GM21367 (cell line): ENCODE results near the gene NADK.

Experiments
- ATAC-seq: cut with Tn5 transposase; IDR thresholded peaks from one replicate; pipeline ENCODE4 v1.9.1; 2021; ENCODE audit not compliant: unreplicated experiment

Gene NADK

GRCh38 chr1:1786836-1787605 lies 8.8 kb upstream of the NADK start:
- ATAC-seq, result no peak

- no peak for ATAC-seq
These were observed 7.4 kb upstream of the NADK start for GRCh38 chr1:1785666-1786065.

GRCh38 chr1:1784933-1785332 lies 6.7 kb upstream of the NADK start:
- ATAC-seq, result no peak

GRCh38 chr1:1783320-1783719 lies 5.0 kb upstream of the NADK start:
- no peak for ATAC-seq

DNA sequence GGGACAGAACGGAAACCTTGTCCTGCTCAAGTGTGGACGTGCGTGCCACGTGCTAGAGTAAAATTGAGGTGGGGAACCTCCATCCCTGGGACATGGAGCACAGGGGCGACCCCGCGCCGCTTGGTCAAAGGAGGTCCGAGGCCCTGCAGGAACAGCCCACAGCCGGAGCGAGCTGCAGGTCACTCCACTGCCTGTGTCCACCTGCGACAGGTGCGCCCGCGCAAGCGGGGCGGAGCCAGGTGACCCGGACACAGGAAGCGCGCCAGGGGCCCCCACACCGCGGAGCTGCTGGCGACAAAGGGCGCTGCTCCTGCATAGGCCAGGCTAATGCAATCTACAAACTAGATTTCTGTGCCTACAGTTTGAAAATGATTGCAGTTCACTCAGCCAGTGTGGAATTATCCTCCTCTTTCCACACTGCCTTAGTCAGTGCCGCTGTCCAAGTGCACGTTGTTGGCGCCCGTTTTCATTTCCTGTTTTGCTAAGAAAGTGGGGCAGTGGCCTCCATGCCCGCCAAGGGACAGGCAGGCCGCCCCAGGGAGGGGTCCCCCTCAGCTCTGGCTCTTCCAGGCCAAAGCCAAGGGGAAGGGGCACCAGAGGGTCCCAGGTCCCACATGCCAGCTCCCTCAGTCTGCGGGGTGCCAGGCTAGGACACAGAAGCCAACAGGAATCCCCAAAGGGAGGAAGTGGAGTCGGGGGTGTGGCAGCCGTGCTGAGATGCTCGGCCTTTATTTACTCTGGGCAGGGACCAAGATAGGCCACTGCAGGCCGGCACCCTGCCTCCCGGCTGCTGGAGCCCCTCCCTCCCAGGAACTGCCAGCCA lies 4.3 kb upstream of the NADK start:
- ATAC-seq, result no peak

- ATAC-seq, result no peak
These were observed 3.2 kb upstream of the NADK start for GRCh38 chr1:1781526-1781903.

- no peak for ATAC-seq
These were observed 2.6 kb upstream of the NADK start for GRCh38 chr1:1780598-1781525.

DNA sequence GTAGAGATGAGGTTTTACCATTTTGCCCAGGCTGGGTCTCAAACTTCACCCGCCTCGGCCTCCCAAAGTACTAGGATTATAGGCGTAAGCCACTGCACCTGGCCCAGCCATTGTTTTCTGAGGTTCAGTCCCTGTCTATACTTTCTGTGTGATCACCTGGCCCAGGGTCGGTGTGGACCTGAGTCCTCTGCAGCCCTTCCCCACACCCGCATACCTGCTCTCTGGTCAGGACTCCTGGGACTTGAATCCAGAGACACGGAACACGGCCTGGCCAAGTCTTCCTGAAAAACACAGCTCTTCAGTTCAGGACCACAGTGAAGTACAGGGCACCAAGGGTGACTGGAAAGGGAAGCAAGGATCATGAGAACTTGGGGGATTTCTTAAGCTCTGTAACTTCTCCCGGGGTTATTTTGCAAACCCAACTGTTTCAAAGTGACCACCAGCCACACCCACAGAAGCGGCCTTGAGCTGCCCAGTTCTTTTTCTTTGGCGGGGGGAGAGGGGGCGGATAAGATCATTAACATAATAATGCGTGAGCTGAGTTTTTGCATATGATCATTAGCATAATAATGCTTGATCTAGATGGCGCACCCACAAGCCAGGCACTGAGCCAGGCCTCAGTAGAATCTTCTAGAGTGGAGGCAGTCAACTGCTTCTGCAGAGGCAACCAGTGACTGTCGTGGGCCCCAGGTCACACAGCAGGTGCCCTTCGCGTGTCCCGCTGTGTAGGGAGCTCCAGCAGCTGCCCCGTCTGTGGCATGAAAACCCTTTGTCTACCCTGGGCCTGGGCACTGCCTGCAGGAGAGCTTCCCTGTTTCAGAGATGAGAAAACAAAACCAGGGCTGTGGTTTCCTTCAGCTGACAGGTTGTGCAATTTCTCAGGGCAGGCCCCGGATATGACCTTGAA lies 1.7 kb upstream of the NADK start:
- ATAC-seq, result peak; percentile 26

DNA sequence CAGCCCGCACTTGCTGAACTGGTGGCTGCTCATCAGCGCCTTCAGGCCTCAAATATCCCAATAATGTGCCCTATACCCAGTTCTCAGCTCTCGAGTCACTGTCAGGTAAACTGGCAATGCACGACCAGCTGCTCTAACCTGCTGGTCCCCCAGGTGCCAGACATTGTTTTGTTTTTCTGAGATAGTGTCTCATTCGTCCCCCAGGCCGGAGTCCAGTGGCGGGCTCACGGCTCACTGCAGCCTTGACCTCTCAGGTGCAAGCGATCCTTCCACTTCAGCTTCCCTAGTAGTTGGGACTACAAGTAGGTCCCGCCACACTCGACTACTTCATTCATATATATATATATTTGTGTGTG lies 1.0 kb upstream of the NADK start:
- ATAC-seq, result no peak

GRCh38 chr1:1778663-1779319 lies 521 bp upstream of the NADK start:
- ATAC-seq, result peak; percentile 54

DNA sequence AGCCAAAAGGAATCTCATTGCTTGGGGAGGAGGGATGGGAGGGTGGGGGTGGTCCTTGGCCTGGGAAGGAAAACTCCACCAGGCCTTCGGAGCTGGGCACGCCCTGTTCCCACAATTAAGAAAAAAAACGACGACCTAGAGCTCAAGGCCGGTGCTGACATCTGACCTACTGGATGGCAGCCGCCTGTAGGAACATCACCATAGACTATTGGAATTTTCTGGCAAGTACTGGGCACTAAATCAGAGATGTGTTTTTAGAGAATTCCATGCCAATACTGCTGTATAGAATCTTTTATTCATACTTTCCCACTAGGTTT lies 729 bp downstream of the NADK start:
- ATAC-seq, result no peak

- no peak for ATAC-seq
These were observed 1.3 kb downstream of the NADK start for GRCh38 chr1:1776672-1777582.

DNA sequence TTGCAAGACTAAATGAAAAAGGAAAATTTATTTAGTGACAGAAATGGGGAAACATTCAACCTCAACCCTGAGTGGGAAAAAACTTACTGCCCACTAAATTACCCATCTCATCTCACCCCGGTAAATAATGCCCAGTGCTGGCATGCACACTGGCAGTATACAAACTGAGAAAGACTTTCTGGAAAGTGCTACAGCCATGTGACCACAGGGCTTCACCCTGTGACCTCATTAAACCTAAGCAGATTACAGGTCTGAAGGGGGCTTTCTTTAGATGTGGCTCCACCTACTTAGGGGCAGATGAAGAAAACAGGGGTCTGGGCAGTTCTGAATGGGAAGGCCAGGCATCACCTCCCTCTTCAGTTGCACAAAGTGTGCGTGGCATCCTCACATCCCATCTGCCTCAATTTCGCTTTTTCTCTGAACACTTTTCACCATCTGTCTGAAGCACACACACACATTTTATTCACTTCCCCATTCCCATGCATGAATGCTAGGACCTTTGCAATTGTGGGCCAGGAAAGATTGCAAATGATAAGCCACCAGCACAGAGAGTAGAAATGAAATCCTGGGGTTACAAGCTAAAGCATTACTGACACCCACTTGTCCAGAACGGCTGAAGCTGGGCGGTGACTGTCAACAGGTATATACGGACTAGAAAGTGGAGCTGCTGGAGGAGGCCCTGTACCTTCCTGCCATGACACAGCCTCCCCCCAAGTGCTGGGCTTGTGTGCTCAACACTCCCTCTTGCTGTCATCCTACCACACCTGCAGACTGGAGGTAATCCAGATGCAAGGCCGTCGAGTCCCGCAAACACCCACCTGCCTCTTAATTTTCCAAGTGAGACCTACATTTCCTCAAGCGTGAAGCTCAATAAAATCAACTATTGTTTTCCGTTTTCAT lies 2.7 kb downstream of the NADK start:
- no peak for ATAC-seq

DNA sequence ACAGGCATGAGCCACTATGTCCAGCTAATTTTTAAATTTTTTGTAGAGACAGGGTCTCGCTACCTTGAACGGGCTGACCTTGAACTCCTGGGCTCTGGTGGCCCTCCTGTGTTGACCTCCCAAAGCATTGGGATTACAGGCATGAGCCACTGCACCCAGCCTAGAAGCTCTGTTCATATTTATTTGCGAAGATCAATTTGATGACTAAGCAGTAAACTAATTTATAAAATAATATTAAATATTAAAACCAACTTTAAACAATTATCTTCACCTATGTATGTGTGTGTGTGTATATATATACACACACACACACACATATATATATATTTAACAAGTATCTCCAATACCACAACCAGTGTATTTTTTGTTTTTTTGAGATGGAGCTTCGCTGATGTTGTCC lies 4.4 kb downstream of the NADK start:
- ATAC-seq, result no peak

- no peak for ATAC-seq
These were observed 7.2 kb downstream of the NADK start for GRCh38 chr1:1771096-1771495.

DNA sequence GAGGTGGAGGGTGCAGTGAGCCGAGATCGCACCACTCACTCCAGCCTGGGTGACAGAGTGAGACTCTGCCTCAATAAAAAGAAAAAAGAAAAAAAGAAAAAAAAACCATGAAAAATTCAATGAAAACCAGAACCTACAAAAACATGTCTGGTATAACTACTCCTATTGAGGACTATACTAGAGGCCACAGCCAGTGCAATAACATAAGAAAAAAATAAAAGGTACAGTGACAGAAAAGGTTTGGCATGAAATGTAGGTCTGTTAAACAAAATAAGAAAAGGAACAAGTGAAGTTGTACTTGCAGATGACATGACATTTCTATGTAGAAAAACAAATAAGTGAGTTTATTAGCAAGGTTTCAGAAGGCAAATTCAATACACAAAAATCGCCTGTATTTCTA lies 8.2 kb downstream of the NADK start:
- no peak for ATAC-seq

- ATAC-seq, result no peak
These were observed 9.8 kb downstream of the NADK start for GRCh38 chr1:1768249-1768992.
